PC-3 (cell line): ENCODE measurements around the gene TNNT1. TPM values are rescaled to one million over a fixed set of nuclear protein-coding genes. Genes with fewer than 3 reads are reported as not detected.

Experiments used
- ATAC-seq: fragments of 200-7000 bp; cut with Tn5 transposase; 2 replicates; pipeline ENCODE4 v1.9.1; 2020; ENCODE audit warnings: mild to moderate bottlenecking, moderate library complexity
- BruUV-seq: library from RNA; stranded (reverse); fragments of 400-500 nt; replicated peaks from 2 replicates; lab custom pipeline; 2021; lab: Mats Ljungman, UMichigan
- CTCF ChIA-PET: fragments of 300-600 bp; sonication (Branson Sonifier 250); formaldehyde crosslinking; loops from one replicate; lab custom pipeline; 2022; ENCODE audit warnings: antibody characterized with exemption; lab: Charles Lee
- POLR2A ChIA-PET: fragments of 300-600 bp; sonication (Branson Sonifier 250); formaldehyde crosslinking; loops from one replicate; lab custom pipeline; 2022; ENCODE audit warnings: antibody characterized with exemption; ENCODE audit not compliant: unreplicated experiment; lab: Charles Lee
- DNase-seq: peaks from one replicate; pipeline ENCODE4 v3.0.0-alpha.2; 2015
- H2AFZ ChIP-seq: fragments of 300-600 bp; sonication (generic); 2 replicates; pipeline ENCODE4 v1.6.0; 2016; ENCODE audit warnings: antibody characterized with exemption, low read length
- H3F3A ChIP-seq: fragments of 300-600 bp; sonication (generic); one replicate; pipeline ENCODE4 v1.6.0; 2017; ENCODE audit warnings: antibody characterized with exemption, low read length, control low read depth, mild to moderate bottlenecking; ENCODE audit not compliant: unreplicated experiment
- H3K27ac ChIP-seq: fragments of 300-600 bp; sonication (generic); 2 replicates; pipeline ENCODE4 v1.5.1; 2016; ENCODE audit warnings: mild to moderate bottlenecking, low read length
- H3K27me3 ChIP-seq: fragments of 300-600 bp; sonication (generic); 2 replicates; pipeline ENCODE4 v1.6.1; 2016; ENCODE audit warnings: low read length, mixed read lengths
- H3K36me3 ChIP-seq: fragments of 300-600 bp; sonication (generic); 2 replicates; pipeline ENCODE4 v1.6.1; 2016; ENCODE audit warnings: low read depth, mixed run types, low read length, mixed read lengths
- H3K4me1 ChIP-seq: fragments of 300-600 bp; sonication (generic); 2 replicates; pipeline ENCODE4 v1.5.1; 2016; ENCODE audit warnings: low read length; ENCODE audit not compliant: insufficient read depth
- H3K4me2 ChIP-seq: fragments of 300-600 bp; sonication (generic); 2 replicates; pipeline ENCODE4 v1.6.0; 2016; ENCODE audit warnings: low read length
- H3K4me3 ChIP-seq: fragments of 300-600 bp; sonication (generic); 2 replicates; pipeline ENCODE4 v1.5.1; 2016; ENCODE audit warnings: mild to moderate bottlenecking, low read length, mixed read lengths
- H3K79me2 ChIP-seq: fragments of 300-600 bp; sonication (generic); 2 replicates; pipeline ENCODE4 v1.6.1; 2017; ENCODE audit warnings: low read length, mixed read lengths
- H3K9ac ChIP-seq: fragments of 300-600 bp; sonication (generic); 2 replicates; pipeline ENCODE4 v1.6.0; 2016; ENCODE audit warnings: mild to moderate bottlenecking, low read length
- H3K9me2 ChIP-seq: fragments of 300-600 bp; sonication (generic); replicated peaks from 2 replicates; pipeline ENCODE4 v1.6.1; 2016; ENCODE audit warnings: mixed run types, low read length, mixed read lengths
- H3K9me3 ChIP-seq: fragments of 300-600 bp; sonication (generic); 2 replicates; pipeline ENCODE4 v1.6.1; 2016; ENCODE audit warnings: low read length, mixed read lengths
- H4K20me1 ChIP-seq: fragments of 300-600 bp; sonication (generic); 2 replicates; pipeline ENCODE4 v1.6.1; 2016; ENCODE audit warnings: low read length, mixed read lengths
- EZH2 ChIP-seq: fragments of 300-600 bp; sonication (generic); IDR thresholded peaks from one replicate; pipeline ENCODE4 v1.6.1; 2017; ENCODE audit warnings: antibody characterized with exemption, mild to moderate bottlenecking, low read length; ENCODE audit not compliant: unreplicated experiment
- EZH2phosphoT487 ChIP-seq: fragments of 300-600 bp; sonication (generic); IDR thresholded peaks from 2 replicates; pipeline ENCODE4 v1.6.1; 2018; ENCODE audit warnings: mild to moderate bottlenecking, antibody characterized with exemption, low read length, borderline replicate concordance
- intact Hi-C: fragments of 100-400 bp; cut with micrococcal nuclease; formaldehyde crosslinking; loops from 2 replicates; pipeline ENCODE4 v1.9.0; 2023
- total RNA-seq: library from RNA; depleted of rRNA; stranded (reverse); fragments of >200 nt; gene quantifications from 2 replicates; pipeline ENCODE4 v1.2.3, GENCODE V29; 2014
- TF ChIP-seq, protein P1 (sequence below): fragments of 300-600 bp; sonication (generic); conservative IDR thresholded peaks from 2 replicates; pipeline ENCODE4 v1.5.1; 2017; ENCODE audit warnings: antibody characterized with exemption, low read depth, mild to moderate bottlenecking, low read length

The TNNT1 gene
- total RNA-seq, 1 experiment from 2014 or later: 266 TPM

DNA sequence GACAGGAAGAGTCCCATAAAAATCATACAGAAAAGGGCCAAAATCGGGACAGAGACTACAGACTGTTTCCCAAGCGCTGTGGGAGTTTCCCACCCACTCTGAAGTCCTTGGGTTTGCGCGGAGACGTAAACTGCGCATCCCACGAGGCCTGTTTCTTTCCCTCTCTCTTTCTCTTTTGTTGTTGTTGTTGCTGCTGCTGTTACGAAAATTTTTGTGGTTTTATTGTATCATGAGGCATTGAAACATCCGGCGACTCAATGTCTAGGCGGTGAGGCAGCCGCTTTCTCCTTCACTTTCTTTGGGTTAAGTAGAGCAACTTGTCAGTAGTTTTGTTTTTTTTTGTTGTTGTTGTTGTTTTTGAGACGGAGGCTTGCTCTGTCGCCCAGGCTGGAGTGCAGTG, 30.0 kb downstream of the TNNT1 start:
- peaks cover 5% of the 10 kb centered on the region for H3F3A ChIP-seq
- H4K20me1 ChIP-seq: peaks cover 25% of the 10 kb centered on the region
- H3K27ac ChIP-seq: no peak overlapping the region
- no peak overlapping the region for H3K4me2 ChIP-seq
- POLR2A ChIA-PET: no interaction called here
- intact Hi-C loops: loop anchor here (5.0 kb wide), 1 partner anchor 57 kb away; the partner anchor contains the start of gene RDH13
- peaks cover 12% of the 10 kb centered on the region for H3K4me1 ChIP-seq
- H3K36me3 ChIP-seq: no peaks in the 10 kb centered on the region
- H3K9me2 ChIP-seq: no peaks in the 10 kb centered on the region
- ATAC-seq: no peak
- H3K4me3 ChIP-seq: no peak overlapping the region
- no TSS peak for BruUV-seq
- H3K9me3 ChIP-seq: no peaks in the 10 kb centered on the region
- H3K9ac ChIP-seq: no peak overlapping the region
- TF ChIP-seq EZH2 (no peak), EZH2phosphoT487 (no peak)
- TF ChIP-seq, protein P1, sequence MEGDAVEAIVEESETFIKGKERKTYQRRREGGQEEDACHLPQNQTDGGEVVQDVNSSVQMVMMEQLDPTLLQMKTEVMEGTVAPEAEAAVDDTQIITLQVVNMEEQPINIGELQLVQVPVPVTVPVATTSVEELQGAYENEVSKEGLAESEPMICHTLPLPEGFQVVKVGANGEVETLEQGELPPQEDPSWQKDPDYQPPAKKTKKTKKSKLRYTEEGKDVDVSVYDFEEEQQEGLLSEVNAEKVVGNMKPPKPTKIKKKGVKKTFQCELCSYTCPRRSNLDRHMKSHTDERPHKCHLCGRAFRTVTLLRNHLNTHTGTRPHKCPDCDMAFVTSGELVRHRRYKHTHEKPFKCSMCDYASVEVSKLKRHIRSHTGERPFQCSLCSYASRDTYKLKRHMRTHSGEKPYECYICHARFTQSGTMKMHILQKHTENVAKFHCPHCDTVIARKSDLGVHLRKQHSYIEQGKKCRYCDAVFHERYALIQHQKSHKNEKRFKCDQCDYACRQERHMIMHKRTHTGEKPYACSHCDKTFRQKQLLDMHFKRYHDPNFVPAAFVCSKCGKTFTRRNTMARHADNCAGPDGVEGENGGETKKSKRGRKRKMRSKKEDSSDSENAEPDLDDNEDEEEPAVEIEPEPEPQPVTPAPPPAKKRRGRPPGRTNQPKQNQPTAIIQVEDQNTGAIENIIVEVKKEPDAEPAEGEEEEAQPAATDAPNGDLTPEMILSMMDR: no peak
- DNase-seq: no peak
- H3K27me3 ChIP-seq: peaks cover 9% of the 10 kb centered on the region
- CTCF ChIA-PET: no interaction called here
- peaks cover 30% of the 10 kb centered on the region for H3K79me2 ChIP-seq
- H2AFZ ChIP-seq: no peak overlapping the region

DNA sequence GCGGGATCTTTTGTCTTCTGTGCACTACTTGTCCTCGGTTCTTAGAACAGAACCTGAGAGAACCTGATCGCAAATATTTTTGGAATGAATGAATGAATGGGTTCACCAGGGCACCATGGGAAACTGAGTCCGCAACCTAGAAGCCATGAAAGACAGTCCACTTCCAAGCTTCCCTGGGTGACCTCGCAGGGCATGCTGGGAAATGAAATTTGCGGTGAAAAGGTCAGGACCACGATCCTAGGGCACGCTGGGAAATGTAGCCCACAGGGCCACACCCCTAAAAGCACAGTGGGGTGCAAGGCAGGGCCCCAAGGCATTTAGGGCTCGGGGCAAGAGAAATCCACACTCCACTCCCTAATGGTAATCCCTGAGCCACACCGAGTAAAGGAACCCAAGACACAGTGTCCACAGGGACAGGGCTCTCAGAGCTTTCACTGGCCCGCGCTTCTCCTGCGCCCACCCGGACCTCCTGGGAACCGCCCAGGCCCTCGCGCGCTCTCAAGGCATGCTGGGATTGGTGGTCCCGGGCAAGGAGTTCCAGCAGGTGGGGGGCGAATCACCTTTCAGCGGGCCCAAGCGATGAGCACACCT, 30.5 kb downstream of the TNNT1 start:
- Histone ChIP-seq H3K4me1 (peaks cover 12% of the 10 kb centered on the region), H3K4me2 (peak overlapping the region; percentile 86), H3K9me3 (no peaks in the 10 kb centered on the region), H2AFZ (peak overlapping the region; percentile 88), H4K20me1 (peaks cover 29% of the 10 kb centered on the region), H3K9ac (peak overlapping the region; percentile 69), H3K79me2 (peaks cover 36% of the 10 kb centered on the region), H3K4me3 (peak overlapping the region; percentile 69), H3K36me3 (no peaks in the 10 kb centered on the region), H3F3A (peaks cover 5% of the 10 kb centered on the region), H3K27me3 (0 out of 2 replicates have a peak, but pooled peaks cover 4% of the 10 kb centered on the region), H3K27ac (no peak overlapping the region), H3K9me2 (no peaks in the 10 kb centered on the region)
- TF ChIP-seq EZH2phosphoT487 (no peak), EZH2 (no peak)
- TF ChIP-seq, protein P1: no peak
- DNase-seq: no peak
- no peak for ATAC-seq
- ChIA-PET CTCF (interaction anchor here (0.5 kb wide), 1 partner anchor 94 kb away, joined by 3 read pairs; no protein-coding TSS in a partner anchor), POLR2A (no interaction called here)
- intact Hi-C loops: loop anchor here (5.0 kb wide), 1 partner anchor 56 kb away; the partner anchor contains the start of gene RDH13
- no TSS peak for BruUV-seq
